ENCODE data around the gene MYOD1.

Gene MYOD1

DNA sequence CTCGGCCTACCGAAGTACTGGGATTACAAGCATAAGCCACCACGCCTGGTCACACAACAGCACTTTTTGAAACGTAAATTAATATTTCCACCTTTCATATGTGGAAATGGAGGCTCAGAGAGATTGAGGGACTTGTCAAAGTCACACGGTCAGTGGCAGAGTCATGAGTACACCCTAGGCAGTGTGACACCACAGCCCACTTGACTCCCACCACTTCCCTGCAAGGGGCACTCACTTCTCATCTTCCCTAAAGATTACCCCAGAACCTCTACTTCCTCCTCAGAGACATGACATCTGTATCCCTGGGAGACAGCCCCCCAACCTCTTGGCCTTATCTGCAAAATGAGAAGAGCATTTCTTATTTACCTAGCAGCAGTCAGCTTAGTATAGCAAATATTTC lies 16.5 kb upstream of the MYOD1 start:
- no peak for DNase-seq (ENCODE audit: low read depth in 2 of 2)

DNA sequence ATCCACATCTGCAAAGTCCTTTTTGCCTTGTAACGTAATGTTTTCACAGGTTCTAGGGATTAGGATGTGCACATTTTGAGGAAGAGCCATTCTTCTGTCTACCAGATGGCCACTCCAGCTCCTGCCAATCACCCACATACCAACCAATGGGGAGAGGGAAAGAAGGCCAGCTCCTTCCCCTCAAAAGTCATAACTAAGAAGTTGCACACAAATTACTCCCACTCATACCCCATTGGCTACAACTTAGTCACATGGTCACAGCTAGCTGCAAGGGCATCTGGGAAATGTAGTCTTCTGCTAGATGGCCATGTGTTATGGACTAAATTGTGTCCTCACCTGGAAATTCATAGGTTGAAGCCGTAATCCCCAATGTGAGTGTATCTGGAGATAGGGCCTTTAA lies 15.4 kb upstream of the MYOD1 start:
- no peak for DNase-seq (ENCODE audit: low read depth in 2 of 2)

DNA sequence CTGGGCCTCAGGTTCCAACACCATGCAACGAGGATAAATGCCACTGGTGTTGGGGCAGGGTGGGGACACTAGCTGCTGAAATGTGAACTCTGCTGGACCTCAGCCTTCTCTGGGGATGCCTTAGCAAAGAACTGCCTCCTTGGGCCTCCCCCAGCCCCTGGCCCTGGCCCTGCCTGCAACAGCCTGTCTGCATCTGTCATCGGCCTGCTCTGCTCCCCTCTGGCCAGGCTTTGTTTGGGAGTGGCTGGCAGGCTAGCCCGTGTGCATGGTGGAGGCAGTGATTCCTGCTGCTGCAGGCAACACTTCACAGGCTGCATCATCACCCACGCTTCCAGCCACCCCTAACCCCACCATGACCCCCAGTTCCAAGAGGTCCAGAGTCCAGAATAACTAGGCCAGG lies 11.5 kb upstream of the MYOD1 start:
- DNase-seq (ENCODE audit: low read depth in 2 of 2), result no peak

DNA sequence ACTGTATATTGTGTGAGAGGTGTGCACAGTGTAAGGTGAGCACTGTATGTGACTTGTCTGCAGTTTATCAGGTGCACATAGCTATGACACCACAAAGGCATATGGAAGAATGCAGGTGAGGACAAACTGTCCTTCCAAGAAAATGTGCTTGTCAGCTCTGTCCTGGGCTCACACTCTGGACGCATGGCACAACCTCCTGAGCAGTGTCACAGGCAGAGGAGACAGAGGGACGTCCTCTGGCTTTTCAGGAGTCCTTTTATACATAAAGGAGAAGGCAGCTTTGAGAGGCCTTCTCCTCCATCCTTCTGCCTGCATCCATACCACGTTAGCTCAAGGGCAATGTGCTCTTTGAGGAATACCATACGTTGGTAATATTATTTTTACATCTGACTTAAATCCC lies 7.5 kb upstream of the MYOD1 start:
- DNase-seq (ENCODE audit: low read depth in 2 of 2), result no peak

DNA sequence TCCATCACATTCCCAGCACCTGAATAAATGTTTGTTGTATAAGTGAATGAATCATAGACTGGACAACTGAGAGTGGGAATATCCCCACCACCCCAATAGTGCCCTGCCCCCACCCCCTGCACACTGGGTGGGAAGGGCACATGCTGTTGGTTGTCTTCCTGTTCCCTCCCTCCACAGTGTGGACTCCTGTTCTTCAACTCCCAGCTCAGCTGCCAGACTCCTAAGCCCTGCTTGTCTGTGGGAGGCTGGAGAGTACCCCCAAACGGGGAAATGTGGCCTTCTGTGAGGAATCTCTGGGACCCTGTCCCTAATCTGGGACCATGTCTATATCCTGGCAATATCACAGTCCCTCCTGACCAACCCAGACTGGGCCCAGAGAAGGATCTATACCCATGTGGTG lies 5.5 kb upstream of the MYOD1 start:
- DNase-seq (ENCODE audit: low read depth in 2 of 2), result no peak

DNA sequence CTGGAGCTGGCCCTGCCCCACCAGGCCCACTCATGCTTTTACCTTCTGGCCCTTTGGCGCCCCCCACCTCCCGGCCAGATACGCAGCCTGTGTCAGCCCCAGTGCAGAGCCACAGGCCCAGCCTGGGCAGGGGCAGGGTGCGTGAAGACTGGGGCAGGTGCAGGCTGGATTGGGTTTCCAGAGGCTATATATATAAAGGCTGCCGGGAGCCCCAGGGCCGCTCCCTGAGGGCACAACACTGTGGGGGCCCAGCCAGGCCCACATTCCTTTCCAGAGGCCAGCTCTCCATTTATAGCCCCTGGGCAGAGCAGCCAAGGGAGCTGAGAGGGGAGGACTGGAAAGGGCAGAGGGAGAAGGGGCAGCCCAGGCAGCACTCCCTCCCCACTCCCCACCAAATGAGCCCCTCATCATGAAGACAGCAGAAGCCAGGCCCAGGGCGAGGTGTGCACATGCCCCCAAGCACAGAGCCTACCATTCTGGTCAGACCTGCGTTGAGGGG lies 5.0 kb upstream of the MYOD1 start:
- no peak for DNase-seq (ENCODE audit: low read depth in 2 of 2)

DNA sequence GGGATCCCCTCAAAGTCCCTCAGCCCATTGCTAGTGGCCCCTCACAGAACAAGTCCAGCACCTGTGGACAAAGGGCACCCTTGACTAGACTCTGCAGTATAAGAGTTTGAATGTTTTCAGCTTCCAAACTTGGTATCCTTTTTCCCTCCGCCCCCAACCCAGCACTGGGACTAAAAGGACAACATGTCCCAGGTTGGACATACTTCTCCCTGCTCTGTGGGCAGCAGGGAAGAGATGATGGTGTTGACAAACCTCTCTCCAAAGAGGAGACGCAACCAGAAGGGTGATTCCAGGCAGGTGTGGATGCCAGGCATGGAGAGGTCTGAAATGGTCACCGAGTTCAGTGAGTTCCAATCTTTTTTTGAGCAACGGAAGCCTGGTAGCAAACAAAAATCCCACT lies 4.5 kb upstream of the MYOD1 start:
- DNase-seq (ENCODE audit: low read depth in 2 of 2), result no peak

DNA sequence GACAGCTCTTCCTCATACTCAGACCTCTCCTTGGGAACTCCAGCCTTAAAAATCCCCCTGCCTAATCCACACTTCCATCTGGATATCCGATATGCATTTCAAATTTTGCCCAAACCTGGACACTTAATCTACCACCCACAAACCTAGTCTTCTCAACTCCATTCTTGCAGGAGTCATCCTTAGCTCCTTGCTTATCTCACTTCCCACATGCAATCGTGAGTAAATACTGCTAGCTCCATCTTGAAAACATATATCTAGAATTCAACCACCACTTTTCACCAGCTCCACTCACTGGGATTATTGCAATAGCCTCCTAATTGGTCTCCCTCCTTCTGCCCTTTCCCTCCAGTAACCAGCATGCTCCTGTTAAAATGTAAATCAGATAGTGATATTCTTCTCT lies 2.6 kb upstream of the MYOD1 start:
- DNase-seq (ENCODE audit: low read depth in 2 of 2), result no peak

DNA sequence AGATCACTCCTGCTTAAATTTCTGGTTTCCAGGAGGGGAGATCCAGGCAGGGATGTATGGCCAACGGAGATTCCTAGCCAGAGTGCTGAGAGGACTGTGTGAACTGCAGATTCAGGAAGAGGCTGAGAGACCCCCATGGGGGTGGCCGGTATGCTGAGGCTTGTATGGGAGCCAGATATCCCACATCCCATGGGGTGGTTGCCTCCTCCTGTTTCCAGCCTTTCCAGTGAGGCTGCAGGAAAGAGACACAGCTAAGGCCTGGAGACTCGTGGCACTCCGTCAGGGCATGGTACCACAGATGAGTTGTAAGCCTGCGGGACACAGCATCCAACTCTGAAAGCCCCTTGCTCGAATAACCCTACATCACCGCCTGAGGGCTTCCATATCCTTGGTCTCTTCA lies 1.4 kb upstream of the MYOD1 start:
- DNase-seq (ENCODE audit: low read depth in 2 of 2), result no peak

DNA sequence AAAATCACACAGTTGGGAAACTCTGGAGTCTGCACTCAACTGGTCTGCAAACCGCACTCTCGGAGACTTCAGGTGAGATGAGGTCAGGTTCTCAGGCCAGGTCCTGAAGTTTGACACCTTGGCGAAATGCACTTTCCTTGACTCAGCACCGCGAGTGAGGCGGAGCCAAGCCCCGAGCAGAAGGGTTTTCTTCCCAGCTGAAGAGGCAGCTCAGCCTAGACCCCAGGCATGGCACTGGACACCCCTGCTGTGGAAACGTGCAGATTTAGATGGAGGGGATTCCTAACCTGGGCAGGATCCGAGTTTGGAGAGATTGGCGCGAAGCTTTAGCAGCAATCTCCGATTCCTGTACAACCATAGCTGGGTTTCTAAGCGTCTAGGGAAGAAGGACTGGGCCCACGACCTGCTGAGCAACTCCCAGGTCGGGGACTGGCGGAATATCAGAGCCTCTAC lies 835 bp upstream of the MYOD1 start:
- DNase-seq (ENCODE audit: low read depth in 2 of 2), result no peak

DNA sequence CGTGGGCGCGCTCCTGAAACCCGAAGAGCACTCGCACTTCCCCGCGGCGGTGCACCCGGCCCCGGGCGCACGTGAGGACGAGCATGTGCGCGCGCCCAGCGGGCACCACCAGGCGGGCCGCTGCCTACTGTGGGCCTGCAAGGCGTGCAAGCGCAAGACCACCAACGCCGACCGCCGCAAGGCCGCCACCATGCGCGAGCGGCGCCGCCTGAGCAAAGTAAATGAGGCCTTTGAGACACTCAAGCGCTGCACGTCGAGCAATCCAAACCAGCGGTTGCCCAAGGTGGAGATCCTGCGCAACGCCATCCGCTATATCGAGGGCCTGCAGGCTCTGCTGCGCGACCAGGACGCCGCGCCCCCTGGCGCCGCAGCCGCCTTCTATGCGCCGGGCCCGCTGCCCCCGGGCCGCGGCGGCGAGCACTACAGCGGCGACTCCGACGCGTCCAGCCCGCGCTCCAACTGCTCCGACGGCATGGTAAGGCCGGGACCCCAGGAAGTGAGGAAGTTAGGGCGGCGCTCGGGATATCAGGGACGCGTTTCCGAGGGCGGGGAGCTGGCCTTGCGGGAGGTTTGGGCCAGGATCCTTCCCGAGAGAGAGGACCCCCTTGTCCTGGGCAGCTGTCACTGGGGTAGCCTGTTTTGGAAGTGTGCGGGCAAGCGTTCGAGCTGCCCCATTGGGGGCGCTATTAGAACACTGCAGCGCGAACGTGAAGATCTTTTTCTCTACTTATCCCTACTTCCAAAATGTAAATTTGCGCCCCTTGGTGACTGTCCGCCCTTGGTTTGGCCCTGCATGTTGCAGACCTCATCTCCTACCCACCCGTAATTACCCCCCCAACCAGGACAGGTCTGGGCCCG lies 796 bp downstream of the MYOD1 start:
- no peak for DNase-seq (ENCODE audit: low read depth in 2 of 2)

DNA sequence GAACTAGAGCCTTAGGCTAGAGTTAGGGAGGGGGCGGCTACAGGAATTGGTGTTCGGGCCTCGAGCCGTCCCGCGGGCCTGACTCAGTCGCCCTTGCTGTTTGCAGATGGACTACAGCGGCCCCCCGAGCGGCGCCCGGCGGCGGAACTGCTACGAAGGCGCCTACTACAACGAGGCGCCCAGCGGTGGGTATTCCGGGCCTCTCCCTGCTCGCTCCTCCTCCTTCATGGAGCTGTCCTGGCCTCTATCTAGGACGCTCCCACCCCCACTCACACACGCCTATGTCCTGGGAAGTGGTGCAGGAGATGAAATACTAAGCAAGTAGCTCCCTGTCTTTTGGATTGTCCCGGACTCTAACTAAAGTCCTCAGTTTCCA lies 1.4 kb downstream of the MYOD1 start:
- no peak for DNase-seq (ENCODE audit: low read depth in 2 of 2)

DNA sequence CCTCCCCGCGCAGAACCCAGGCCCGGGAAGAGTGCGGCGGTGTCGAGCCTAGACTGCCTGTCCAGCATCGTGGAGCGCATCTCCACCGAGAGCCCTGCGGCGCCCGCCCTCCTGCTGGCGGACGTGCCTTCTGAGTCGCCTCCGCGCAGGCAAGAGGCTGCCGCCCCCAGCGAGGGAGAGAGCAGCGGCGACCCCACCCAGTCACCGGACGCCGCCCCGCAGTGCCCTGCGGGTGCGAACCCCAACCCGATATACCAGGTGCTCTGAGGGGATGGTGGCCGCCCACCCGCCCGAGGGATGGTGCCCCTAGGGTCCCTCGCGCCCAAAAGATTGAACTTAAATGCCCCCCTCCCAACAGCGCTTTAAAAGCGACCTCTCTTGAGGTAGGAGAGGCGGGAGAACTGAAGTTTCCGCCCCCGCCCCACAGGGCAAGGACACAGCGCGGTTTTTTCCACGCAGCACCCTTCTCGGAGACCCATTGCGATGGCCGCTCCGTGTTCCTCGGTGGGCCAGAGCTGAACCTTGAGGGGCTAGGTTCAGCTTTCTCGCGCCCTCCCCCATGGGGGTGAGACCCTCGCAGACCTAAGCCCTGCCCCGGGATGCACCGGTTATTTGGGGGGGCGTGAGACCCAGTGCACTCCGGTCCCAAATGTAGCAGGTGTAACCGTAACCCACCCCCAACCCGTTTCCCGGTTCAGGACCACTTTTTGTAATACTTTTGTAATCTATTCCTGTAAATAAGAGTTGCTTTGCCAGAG lies 2.0 kb downstream of the MYOD1 start:
- DNase-seq (ENCODE audit: low read depth in 2 of 2), result no peak

DNA sequence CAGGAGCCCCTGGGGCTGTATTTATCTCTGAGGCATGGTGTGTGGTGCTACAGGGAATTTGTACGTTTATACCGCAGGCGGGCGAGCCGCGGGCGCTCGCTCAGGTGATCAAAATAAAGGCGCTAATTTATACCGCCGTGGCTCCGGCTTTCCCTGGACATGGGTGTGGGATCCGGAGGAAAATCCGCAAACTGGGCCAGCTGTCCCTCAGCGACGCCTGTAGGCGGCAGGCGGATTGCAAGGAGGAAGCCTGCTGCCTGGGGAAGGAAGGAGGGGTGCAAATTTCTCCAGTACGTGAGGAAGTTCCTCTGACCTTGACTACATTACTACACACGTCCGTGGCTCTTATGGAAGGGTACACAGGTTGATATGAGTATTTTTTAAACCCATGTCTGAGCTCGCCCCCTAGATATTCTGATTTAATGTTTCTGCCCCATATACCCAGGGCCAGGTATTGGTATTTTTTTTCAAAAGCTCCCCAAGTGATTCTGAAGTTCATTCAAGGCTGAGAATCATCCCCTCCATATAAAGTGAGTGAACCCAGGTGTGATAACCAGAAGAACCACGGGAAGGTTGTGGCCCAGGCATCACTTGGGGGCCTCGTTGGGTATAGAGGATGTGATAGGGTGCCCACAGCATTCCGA lies 2.8 kb downstream of the MYOD1 start:
- no peak for DNase-seq (ENCODE audit: low read depth in 2 of 2)

DNA sequence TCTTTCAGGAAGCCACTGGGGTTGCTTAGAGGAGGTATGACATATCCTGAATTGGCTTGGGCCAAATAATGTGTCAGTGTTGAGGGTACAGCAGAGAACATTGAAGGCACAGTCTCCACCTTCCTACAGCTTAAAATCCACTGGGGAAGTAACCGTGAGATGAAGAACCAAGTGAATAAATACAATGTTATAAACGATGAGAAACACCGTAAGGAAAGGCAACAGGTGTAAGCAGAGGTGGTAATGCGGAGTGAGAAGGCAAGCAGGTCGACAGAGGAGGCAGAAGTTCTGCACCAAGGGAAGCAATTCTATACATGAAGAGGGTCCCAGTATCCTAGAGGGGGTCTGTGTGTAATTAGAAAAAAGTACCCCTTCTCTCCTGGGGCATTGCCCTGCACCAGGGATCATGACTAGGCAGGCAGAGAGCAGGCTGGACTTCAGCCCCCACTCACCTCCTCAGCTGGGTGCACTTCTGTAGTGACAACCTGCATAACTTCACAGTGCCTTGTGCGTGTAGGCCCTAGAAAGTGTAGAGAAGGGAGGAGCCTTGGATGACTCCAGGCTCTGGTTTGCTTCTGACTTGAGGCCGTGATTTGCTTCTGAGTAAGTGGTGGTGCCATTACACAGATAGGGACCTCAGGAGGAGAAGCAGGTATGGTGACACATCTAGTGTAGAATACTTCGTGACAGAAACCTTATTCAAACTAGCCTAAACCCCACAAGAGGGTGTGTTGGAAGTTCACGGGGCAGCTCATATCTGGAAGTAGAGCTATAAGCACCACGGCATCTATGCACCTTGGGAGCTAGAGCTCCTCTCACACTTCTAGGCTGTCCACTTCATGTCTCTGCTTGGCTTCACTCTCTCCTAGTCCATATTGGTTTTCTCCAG lies 4.9 kb downstream of the MYOD1 start:
- DNase-seq (ENCODE audit: low read depth in 2 of 2), result no peak

DNA sequence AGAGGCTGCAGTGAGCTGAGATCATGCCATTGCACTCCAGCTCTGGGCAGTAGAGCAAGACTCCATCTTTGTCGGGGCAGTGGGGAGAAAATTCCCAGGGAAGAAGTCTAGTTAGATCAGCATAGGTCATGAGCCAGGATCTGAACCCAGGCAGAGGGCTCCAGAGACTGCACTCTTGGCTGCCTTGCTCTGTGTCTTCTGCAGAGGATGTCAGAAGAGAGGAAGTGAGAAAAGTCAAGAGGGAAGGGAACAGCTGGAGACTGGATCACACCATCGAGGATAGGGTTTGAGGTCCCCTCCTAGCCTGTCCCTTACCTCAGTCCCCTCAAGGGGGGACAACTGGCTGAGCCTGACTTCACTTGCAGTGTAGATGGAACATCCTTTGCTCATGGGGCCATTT lies 5.8 kb downstream of the MYOD1 start:
- DNase-seq (ENCODE audit: low read depth in 2 of 2), result no peak

DNA sequence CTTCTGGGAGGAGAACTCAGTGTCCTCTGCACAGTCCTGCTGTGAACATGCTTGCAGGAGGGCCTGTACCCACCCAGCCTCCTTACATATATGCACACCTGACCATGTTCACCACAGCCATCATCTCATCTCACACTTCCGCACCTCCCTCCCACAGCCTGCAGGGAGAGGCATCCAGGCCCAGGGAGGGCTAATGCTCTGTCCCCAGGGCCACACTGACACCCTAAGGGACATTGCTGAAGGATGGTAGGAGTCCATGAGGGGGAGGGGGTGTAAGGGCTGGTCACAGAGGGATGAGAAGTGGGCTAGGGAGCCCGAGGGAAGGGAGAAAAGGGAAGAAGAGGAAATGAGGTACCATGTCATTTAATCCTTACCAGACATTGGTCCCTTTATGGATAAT lies 10.8 kb downstream of the MYOD1 start:
- DNase-seq (ENCODE audit: low read depth in 2 of 2), result no peak

DNA sequence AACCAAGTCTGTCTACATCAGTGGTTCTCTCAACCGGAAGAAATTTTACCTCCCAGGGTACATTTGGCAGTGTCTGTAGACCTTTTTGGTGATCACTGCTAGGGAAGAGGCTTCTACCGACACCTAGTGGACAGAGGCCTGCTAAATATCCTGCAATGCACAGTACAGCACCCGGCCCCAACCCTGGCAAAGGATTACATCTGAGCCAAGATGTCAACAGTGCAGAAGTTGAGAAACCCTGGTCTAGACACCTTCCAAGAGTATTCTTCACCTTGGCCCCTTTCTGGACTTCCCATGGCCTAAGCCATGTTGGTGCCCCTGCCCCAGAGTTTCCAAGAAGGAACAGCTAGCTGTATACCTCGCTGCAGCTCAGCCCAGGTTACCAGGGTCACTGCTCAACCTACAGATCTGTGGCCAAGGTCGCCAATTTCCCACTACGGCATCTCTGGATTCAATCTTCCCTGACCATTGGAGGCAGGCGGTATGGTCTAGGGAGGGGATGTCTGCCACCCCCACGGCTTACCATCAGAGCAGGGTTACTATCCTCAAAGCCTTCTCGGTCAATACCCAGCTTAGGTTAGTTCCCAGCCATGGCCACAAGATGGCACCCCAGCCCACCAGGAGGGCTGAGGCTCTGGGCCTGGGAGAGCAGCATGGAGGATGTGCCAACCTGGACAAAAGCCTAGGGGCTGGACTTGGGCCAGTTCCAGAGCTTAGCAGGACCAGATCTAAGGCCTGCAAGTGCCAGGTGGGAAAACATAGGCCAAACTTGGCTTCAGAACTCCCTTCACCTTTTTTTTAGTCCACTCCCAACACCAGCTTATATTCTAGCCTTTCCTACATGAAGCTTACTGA lies 11.5 kb downstream of the MYOD1 start:
- DNase-seq (ENCODE audit: low read depth in 2 of 2), result peak; percentile 24 to 55

DNA sequence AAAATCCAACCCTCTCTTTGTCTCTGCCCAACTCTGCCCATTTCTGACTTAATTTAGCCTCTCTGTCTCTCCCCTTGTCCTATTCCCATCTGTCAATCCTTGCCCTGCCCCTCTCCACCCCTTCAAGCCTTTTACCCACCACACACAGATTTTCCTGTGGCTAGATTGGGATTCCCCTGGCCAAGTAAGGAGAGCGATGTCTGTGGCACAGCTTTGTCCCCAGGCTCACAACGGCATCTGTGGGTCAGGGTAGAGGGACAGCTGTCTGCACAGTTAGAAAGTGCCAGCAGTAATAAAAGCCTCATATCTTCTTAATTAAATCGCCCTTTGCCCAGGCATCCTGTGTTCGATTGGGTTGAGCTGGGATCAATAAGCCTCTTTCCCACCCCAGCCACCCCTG lies 13.9 kb downstream of the MYOD1 start:
- DNase-seq (ENCODE audit: low read depth in 2 of 2), result no peak

DNA sequence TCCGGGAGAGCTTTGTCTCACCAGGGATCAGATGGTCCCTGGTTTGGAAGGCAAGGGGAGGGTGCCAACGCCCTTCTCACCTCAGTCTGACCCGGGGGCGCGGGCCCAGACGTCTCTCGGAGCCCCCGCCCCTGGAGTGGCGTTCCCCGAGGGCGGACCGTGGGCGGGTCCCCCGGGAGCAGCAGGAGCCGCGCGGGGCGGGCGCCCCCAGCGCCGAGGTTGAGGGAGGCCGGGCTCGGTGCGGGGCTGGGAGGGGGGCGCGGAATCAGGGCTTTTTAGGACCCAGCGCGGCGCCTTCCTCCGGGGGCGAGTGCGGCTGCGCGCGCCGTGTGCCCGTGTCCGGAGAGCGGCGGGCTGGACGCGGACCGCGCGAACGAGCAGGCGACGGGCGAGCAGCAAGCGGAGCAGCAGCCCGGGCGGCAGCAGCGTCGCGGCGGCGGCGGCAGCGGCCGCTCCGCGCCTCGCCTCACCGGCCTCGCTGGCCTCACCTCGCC lies 15.1 kb downstream of the MYOD1 start, which contains the start of gene KCNC1:
TSS of gene KCNC1 (plus strand) at position 364 of the 494 bp plus-strand sequence. CDS start 1,222 bp downstream, outside the sequence.
- no peak for DNase-seq (ENCODE audit: low read depth in 2 of 2)

Data from stimulated activated CD4-positive, alpha-beta T cell treated with anti-CD3 and anti-CD28 coated beads, Interleukin-1b, Interleukin-23, amount 100 ng/mL, for 4 hours (primary cell).